Inferior parietal cortex (tissue), 1 donor: ENCODE data around the gene ATG2B.
"Not testable (repeated sequence)": the region's sequence is repeated elsewhere in the genome, so short reads cannot be mapped to it uniquely, and the experiment has no call there.

Source experiments
- DNase-seq: peaks from one replicate; pipeline ENCODE4 v3.0.0-alpha.2; 2016; ENCODE audit errors: extremely low spot score

The ATG2B gene

GRCh38 chr14:96373538-96373937, 10.4 kb upstream of the ATG2B start:
- DNase-seq, result no peak

GRCh38 chr14:96370528-96370927, 7.4 kb upstream of the ATG2B start:
- no peak for DNase-seq

GRCh38 chr14:96368534-96368933, 5.4 kb upstream of the ATG2B start:
- DNase-seq, result no peak

GRCh38 chr14:96364962-96365361, 1.8 kb upstream of the ATG2B start:
- DNase-seq, result no peak

- DNase-seq, result no peak
Observed at GRCh38 chr14:96363751-96364336, 703 bp upstream of the ATG2B start.

- peak; percentile 49 for DNase-seq
Observed at GRCh38 chr14:96362071-96362964, 823 bp downstream of the ATG2B start.

GRCh38 chr14:96359959-96360358, 3.2 kb downstream of the ATG2B start:
- no peak for DNase-seq

- DNase-seq, result no peak
Observed at GRCh38 chr14:96357216-96357615, 5.9 kb downstream of the ATG2B start.

GRCh38 chr14:96354246-96354645, 8.9 kb downstream of the ATG2B start:
- no peak for DNase-seq

GRCh38 chr14:96352708-96353107, 10.4 kb downstream of the ATG2B start:
- DNase-seq, result no peak

GRCh38 chr14:96351986-96352385, 11.2 kb downstream of the ATG2B start:
- no peak for DNase-seq

GRCh38 chr14:96349286-96350075, 13.7 kb downstream of the ATG2B start:
- no peak for DNase-seq

GRCh38 chr14:96347957-96348356, 15.2 kb downstream of the ATG2B start:
- DNase-seq, result not testable (repeated sequence)

GRCh38 chr14:96345669-96346068, 17.5 kb downstream of the ATG2B start:
- DNase-seq, result no peak

- DNase-seq, result no peak
Observed at GRCh38 chr14:96341323-96341722, 21.8 kb downstream of the ATG2B start.

- no peak for DNase-seq
Observed at GRCh38 chr14:96338551-96338950, 24.6 kb downstream of the ATG2B start.

- no peak for DNase-seq
Observed at GRCh38 chr14:96324219-96324618, 38.9 kb downstream of the ATG2B start.

GRCh38 chr14:96320605-96321004, 42.5 kb downstream of the ATG2B start:
- DNase-seq, result no peak

- no peak for DNase-seq
Observed at GRCh38 chr14:96318836-96319235, 44.3 kb downstream of the ATG2B start.

- no peak for DNase-seq
Observed at GRCh38 chr14:96316087-96316486, 47.1 kb downstream of the ATG2B start.

GRCh38 chr14:96310906-96311305, 52.2 kb downstream of the ATG2B start:
- DNase-seq, result no peak

GRCh38 chr14:96309896-96310330, 53.2 kb downstream of the ATG2B start:
- no peak for DNase-seq
